HCT116 (cell line): ENCODE measurements around the gene HCRTR1. TPM values are rescaled to one million over a fixed set of nuclear protein-coding genes. Genes with fewer than 3 reads are reported as not detected.

ENCODE experiments used
- ATAC-seq: fragments of 200-7000 bp; cut with Tn5 transposase; 2 replicates; pipeline ENCODE4 v1.9.1; 2020; ENCODE audit warnings: mild to moderate bottlenecking, moderate library complexity
- BruUV-seq: library from RNA; stranded (reverse); fragments of 400-500 nt; replicated peaks from 2 replicates; lab custom pipeline; 2021; lab: Mats Ljungman, UMichigan
- CTCF ChIA-PET: fragments of 300-600 bp; sonication (Branson Sonifier 250); formaldehyde crosslinking; loops from one replicate; lab custom pipeline; 2021; ENCODE audit warnings: antibody characterized with exemption; lab: Charles Lee
- POLR2A ChIA-PET: fragments of 300-600, 350-600 bp; sonication (Branson Sonifier 250); formaldehyde crosslinking; loops from one replicate; lab custom pipeline; 2021; ENCODE audit warnings: antibody characterized with exemption; lab: Charles Lee
- RAD21 ChIA-PET, 2 experiments: fragments of 300-600 bp; sonication (Branson Sonifier 250); formaldehyde crosslinking; loops; one replicate each; lab custom pipeline; 2023; ENCODE audit warnings: low total read pairs in 2 of 2; ENCODE audit not compliant: uncharacterized antibody in 2 of 2, unreplicated experiment in 2 of 2, low non-redundant PET in 1 of 2; lab: Charles Lee
- DNase-seq: peaks from one replicate; pipeline ENCODE4 v3.0.0-alpha.2; 2010; ENCODE audit warnings: low read depth, low spot score
- H2AFZ ChIP-seq: fragments of 200-600 bp; shearing (Covaris generic), sonication (generic); 2 replicates; pipeline ENCODE4 v1.6.1; 2017; ENCODE audit warnings: low read depth, mixed run types, mixed read lengths, antibody characterized with exemption, low read length; ENCODE audit not compliant: poor library complexity, severe bottlenecking
- H3K27ac ChIP-seq: 2 replicates; pipeline ENCODE4 v1.5.1; 2012; ENCODE audit warnings: low read depth, low read length
- H3K27me3 ChIP-seq: fragments of 200-600 bp; sonication (generic); 2 replicates; pipeline ENCODE4 v1.6.1; 2016; ENCODE audit warnings: mixed run types, low read length, mixed read lengths; ENCODE audit not compliant: insufficient read depth
- H3K36me3 ChIP-seq, 2 experiments: fragments of 200-500 bp in 1 of 2; fragments of 200-600 bp in 1 of 2; sonication (Bioruptor generic) in 1 of 2; sonication (generic) in 1 of 2; 2 replicates each; pipeline versions ENCODE4 v1.5.1 to v1.6.1; 2014 to 2016; ENCODE audit warnings: low read length in 2 of 2, inconsistent platforms in 1 of 2, mixed read lengths in 1 of 2, mixed run types in 1 of 2; ENCODE audit not compliant: insufficient read depth in 2 of 2, control insufficient read depth in 1 of 2
- H3K4me1 ChIP-seq, 2 experiments: fragments of 200-600 bp in 1 of 2; sonication (generic) in 1 of 2; 2 replicates each; pipeline versions ENCODE4 v1.5.1 to v1.6.1; 2012 to 2017; ENCODE audit warnings: low read length in 2 of 2, inconsistent platforms in 1 of 2, mild to moderate bottlenecking in 1 of 2, mixed read lengths in 1 of 2, mixed run types in 1 of 2, moderate library complexity in 1 of 2; ENCODE audit not compliant: insufficient read depth in 2 of 2, control insufficient read depth in 1 of 2
- H3K4me2 ChIP-seq: fragments of 200-600 bp; sonication (generic); 2 replicates; pipeline ENCODE4 v1.6.1; 2017; ENCODE audit warnings: mixed run types, low read length, mixed read lengths
- H3K4me3 ChIP-seq, 2 experiments: fragments of 200-600 bp in 1 of 2; sonication (generic) in 1 of 2; replicated peaks in 1 of 2; 2 replicates each; pipeline ENCODE4 v1.5.1; 2011 to 2016; ENCODE audit warnings: low read length in 2 of 2, control low read depth in 1 of 2, low read depth in 1 of 2, mild to moderate bottlenecking in 1 of 2, mixed read lengths in 1 of 2, mixed run types in 1 of 2
- H3K79me2 ChIP-seq: fragments of 200-600 bp; sonication (generic); 2 replicates; pipeline ENCODE4 v1.6.1; 2017; ENCODE audit warnings: mild to moderate bottlenecking, mixed run types, low read length, moderate library complexity, mixed read lengths; ENCODE audit not compliant: insufficient read depth
- H3K9ac ChIP-seq: fragments of 200-600 bp; sonication (generic); 2 replicates; pipeline ENCODE4 v1.6.1; 2016; ENCODE audit warnings: low read length, mixed read lengths
- H3K9me2 ChIP-seq: fragments of 200-600 bp; sonication (generic), shearing (Covaris generic); 2 replicates; pipeline ENCODE4 v1.6.1; 2017; ENCODE audit warnings: mixed run types, mild to moderate bottlenecking, moderate library complexity; ENCODE audit not compliant: insufficient read depth
- H3K9me3 ChIP-seq, 2 experiments: fragments of 200-500 bp in 1 of 2; fragments of 200-600 bp in 1 of 2; sonication (Bioruptor generic) in 1 of 2; sonication (generic) in 1 of 2; 2 replicates each; pipeline ENCODE4 v1.6.1; 2014 to 2017; ENCODE audit warnings: low read length in 2 of 2, mixed read lengths in 2 of 2, inconsistent platforms in 1 of 2, low read depth in 1 of 2, mild to moderate bottlenecking in 1 of 2, mixed run types in 1 of 2, moderate library complexity in 1 of 2; ENCODE audit not compliant: control insufficient read depth in 1 of 2, insufficient read depth in 1 of 2
- H4K20me1 ChIP-seq: fragments of 200-600 bp; sonication (generic), shearing (Covaris generic); 2 replicates; pipeline ENCODE4 v1.6.1; 2017; ENCODE audit warnings: mixed run types, mild to moderate bottlenecking, moderate library complexity; ENCODE audit not compliant: insufficient read depth
- CBX3 ChIP-seq: IDR thresholded peaks from 2 replicates; pipeline ENCODE4 v1.6.1; 2012; ENCODE audit warnings: low read depth
- EGR1 ChIP-seq: IDR thresholded peaks from 2 replicates; pipeline ENCODE4 v1.6.1; 2012; ENCODE audit warnings: low read depth
- ELF1 ChIP-seq: IDR thresholded peaks from 2 replicates; pipeline ENCODE4 v1.6.1; 2012; ENCODE audit warnings: low read depth, borderline replicate concordance
- EZH2 ChIP-seq: fragments of 200-600 bp; sonication (generic); IDR thresholded peaks from 2 replicates; pipeline ENCODE4 v1.6.1; 2017; ENCODE audit warnings: antibody characterized with exemption, mixed run types
- EZH2phosphoT487 ChIP-seq: fragments of 200-600 bp; IDR thresholded peaks from 2 replicates; pipeline ENCODE4 v1.6.1; 2018; ENCODE audit warnings: antibody characterized with exemption, borderline replicate concordance
- JUND ChIP-seq: IDR thresholded peaks from 2 replicates; pipeline ENCODE4 v1.6.1; 2012
- POLR2A ChIP-seq: IDR thresholded peaks from 2 replicates; pipeline ENCODE4 v1.7.0; 2011; ENCODE audit warnings: borderline replicate concordance; ENCODE audit not compliant: insufficient read depth, insufficient read length; ENCODE audit errors: extremely low read depth
- POLR2AphosphoS5 ChIP-seq: IDR thresholded peaks from 2 replicates; pipeline ENCODE4 v1.6.1; 2011; ENCODE audit warnings: mild to moderate bottlenecking, low read depth, low read length, moderate library complexity
- RAD21 ChIP-seq: IDR thresholded peaks from 2 replicates; pipeline ENCODE4 v1.6.1; 2012; ENCODE audit warnings: low read depth, mild to moderate bottlenecking
- TCF7L2 ChIP-seq: IDR thresholded peaks from 2 replicates; pipeline ENCODE4 v1.7.0; 2011; ENCODE audit warnings: borderline replicate concordance, inconsistent platforms; ENCODE audit not compliant: insufficient read depth, insufficient read length; ENCODE audit errors: extremely low read depth
- YY1 ChIP-seq: IDR thresholded peaks from 2 replicates; pipeline ENCODE4 v1.6.1; 2011; ENCODE audit warnings: low read length, low read depth, moderate library complexity, mild to moderate bottlenecking; ENCODE audit not compliant: insufficient replicate concordance; ENCODE audit errors: extremely low read depth
- ZNF274 ChIP-seq: fragments of 200-500 bp; sonication (Bioruptor generic); IDR thresholded peaks from 2 replicates; pipeline ENCODE4 v1.6.1; 2014; ENCODE audit warnings: mild to moderate bottlenecking, low read depth, low read length, inconsistent platforms
- intact Hi-C: fragments of 100-400 bp; cut with micrococcal nuclease; formaldehyde crosslinking; loops from 2 replicates; pipeline ENCODE4 v1.10.0; 2022
- total RNA-seq: library from RNA; stranded (reverse); gene quantifications from one replicate; pipeline ENCODE4 v1.2.1, GENCODE V29; 2021; ENCODE audit not compliant: unreplicated experiment
- TF ChIP-seq, protein P1 (sequence below): IDR thresholded peaks from 2 replicates; pipeline ENCODE4 v1.6.1; 2012
- TF ChIP-seq, protein P2 (sequence below): IDR thresholded peaks from 2 replicates; pipeline ENCODE4 v1.6.1; 2012

Gene HCRTR1
- total RNA-seq, 1 experiment from 2014 or later: not detected

DNA sequence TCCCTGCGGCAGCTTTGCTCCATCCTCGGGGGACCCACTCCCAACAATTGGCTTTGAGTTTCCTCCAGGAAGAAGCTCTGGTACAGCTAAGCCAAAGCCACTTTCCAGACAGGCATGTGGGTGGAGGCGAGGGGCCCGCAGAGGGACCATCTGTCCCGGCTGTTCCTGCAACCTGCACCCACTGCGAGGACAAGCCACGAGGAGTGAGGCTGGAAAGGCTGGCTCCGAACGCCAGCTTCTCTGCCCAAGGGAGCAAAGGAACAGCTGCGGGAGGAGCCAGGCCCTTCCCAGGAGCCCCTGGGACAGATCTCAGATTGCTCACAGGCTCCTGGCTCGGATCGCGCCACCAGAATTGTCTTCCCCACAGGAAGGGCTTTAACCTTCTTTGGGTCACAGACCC is 55.5 kb downstream of the HCRTR1 start:
- ChIA-PET POLR2A (no interaction called here), RAD21 (no interaction called here), CTCF (no interaction called here)
- Histone ChIP-seq H3K36me3 (no peaks in the 10 kb centered on the region), H3K9me3 (no peaks in the 10 kb centered on the region), H3K27me3 (no peaks in the 10 kb centered on the region), H3K9ac (no peak overlapping the region), H3K9me2 (no peaks in the 10 kb centered on the region), H3K4me1 (peaks cover 14 to 17% of the 10 kb centered on the region in 2 experiments), H4K20me1 (no peaks in the 10 kb centered on the region), H3K4me2 (no peak overlapping the region), H3K27ac (no peak overlapping the region), H2AFZ (no peak overlapping the region), H3K79me2 (no peaks in the 10 kb centered on the region), H3K4me3 (no peak overlapping the region)
- ATAC-seq (no peak), DNase-seq (no peak)
- no TSS peak for BruUV-seq
- TF ChIP-seq EZH2phosphoT487 (no peak), JUND (no peak), RAD21 (no peak), YY1 (no peak), POLR2A (no peak), EZH2 (no peak), ELF1 (no peak), ZNF274 (no peak), POLR2AphosphoS5 (no peak), TCF7L2 (no peak), CBX3 (no peak), EGR1 (no peak)
- TF ChIP-seq, protein P1, sequence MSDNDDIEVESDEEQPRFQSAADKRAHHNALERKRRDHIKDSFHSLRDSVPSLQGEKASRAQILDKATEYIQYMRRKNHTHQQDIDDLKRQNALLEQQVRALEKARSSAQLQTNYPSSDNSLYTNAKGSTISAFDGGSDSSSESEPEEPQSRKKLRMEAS: no peak
- TF ChIP-seq, protein P2, sequence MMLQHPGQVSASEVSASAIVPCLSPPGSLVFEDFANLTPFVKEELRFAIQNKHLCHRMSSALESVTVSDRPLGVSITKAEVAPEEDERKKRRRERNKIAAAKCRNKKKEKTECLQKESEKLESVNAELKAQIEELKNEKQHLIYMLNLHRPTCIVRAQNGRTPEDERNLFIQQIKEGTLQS: no peak
- intact Hi-C loops: no loop called here
